ENCODE data around the gene IDH3B.

IDH3B gene

GRCh38 chr20:2655331-2656116, 8.5 kb downstream of the IDH3B start:
- no peak for DNase-seq

- no peak for DNase-seq
Observed at GRCh38 chr20:2654831-2655230, 9.2 kb downstream of the IDH3B start.

GRCh38 chr20:2654384-2654822, 9.6 kb downstream of the IDH3B start:
- no peak for DNase-seq

- no peak for DNase-seq
Observed at GRCh38 chr20:2653556-2654383, 10.2 kb downstream of the IDH3B start.

GRCh38 chr20:2652724-2653555, 11.1 kb downstream of the IDH3B start:
- DNase-seq, result no peak

GRCh38 chr20:2651772-2652723, 12.0 kb downstream of the IDH3B start, which contains the start of gene NOP56:
Gene NOP56 (plus strand): TSS chr20:2652632. CDS start chr20:2652661, 29 bp downstream.
- DNase-seq, result peak; percentile 96

- DNase-seq, result no peak
Observed at GRCh38 chr20:2643708-2644107, 20.3 kb downstream of the IDH3B start.

GRCh38 chr20:2640899-2641298, 23.1 kb downstream of the IDH3B start:
- no peak for DNase-seq

- no peak for DNase-seq
Observed at GRCh38 chr20:2640260-2640659, 23.8 kb downstream of the IDH3B start.

- DNase-seq, result no peak
Observed at GRCh38 chr20:2637246-2637645, 26.8 kb downstream of the IDH3B start.

- no peak for DNase-seq
Observed at GRCh38 chr20:2633381-2633780, 30.6 kb downstream of the IDH3B start.

GRCh38 chr20:2631228-2631627, 32.8 kb downstream of the IDH3B start:
- no peak for DNase-seq

- no peak for DNase-seq
Observed at GRCh38 chr20:2626853-2627541, 37.0 kb downstream of the IDH3B start.

GRCh38 chr20:2625062-2625461, 39.0 kb downstream of the IDH3B start:
- DNase-seq, result no peak

GRCh38 chr20:2624190-2624589, 39.8 kb downstream of the IDH3B start:
- no peak for DNase-seq

GRCh38 chr20:2619961-2620595, 43.9 kb downstream of the IDH3B start:
- DNase-seq, result no peak

GRCh38 chr20:2619337-2619736, 44.7 kb downstream of the IDH3B start:
- no peak for DNase-seq

GRCh38 chr20:2618815-2619214, 45.2 kb downstream of the IDH3B start:
- DNase-seq, result no peak

- DNase-seq, result no peak
Observed at GRCh38 chr20:2617099-2617714, 46.8 kb downstream of the IDH3B start.

GRCh38 chr20:2616634-2617033, 47.4 kb downstream of the IDH3B start:
- no peak for DNase-seq

Measured in retina (tissue), 1 donor.